PC-9 (cell line): Measurements from ENCODE around the gene PKIB.

ENCODE experiments used
- CTCF ChIP-seq: fragments of 200-600 bp; sonication (generic); conservative IDR thresholded peaks from 2 replicates; pipeline ENCODE4 v1.6.1; 2017; ENCODE audit warnings: mixed run types, antibody characterized with exemption, mild to moderate bottlenecking, moderate library complexity
- EZH2 ChIP-seq: fragments of 200-600 bp; sonication (generic); IDR thresholded peaks from 2 replicates; pipeline ENCODE4 v1.8.0; 2017; ENCODE audit warnings: antibody characterized with exemption, low read depth

- TF ChIP-seq CTCF: no peak
- TF ChIP-seq EZH2: no peak
Observed at GRCh38 chr6:122760330-122760729, 150.1 kb downstream of the PKIB start.
